H1 (cell line): ENCODE measurements around the gene TAF13. TPM values are rescaled to one million over a fixed set of nuclear protein-coding genes. Genes with fewer than 3 reads are reported as not detected.

Experiments
- CTCF ChIA-PET: fragments of 300-600 bp; sonication (Branson Sonifier 250); formaldehyde crosslinking; loops from one replicate; lab custom pipeline; 2021; ENCODE audit not compliant: partially characterized antibody; lab: Charles Lee
- POLR2A ChIA-PET: fragments of 300-600 bp; sonication (Branson Sonifier 250); formaldehyde crosslinking; loops from one replicate; lab custom pipeline; 2021; ENCODE audit warnings: inconsistent platforms; ENCODE audit not compliant: partially characterized antibody; lab: Charles Lee
- DNase-seq, 2 experiments: peaks; one replicate each; pipeline versions ENCODE4 v3.0.0 to v3.0.0-alpha.2; 2010 to 2022; ENCODE audit warnings: low spot score in 2 of 2, low read depth in 1 of 2, mixed read lengths in 1 of 2
- FAIRE-seq: peaks from 2 replicates; lab custom pipeline; 2011; peaks lifted over from hg19 to GRCh38; lab: Jason Lieb, UNC
- H2AFZ ChIP-seq: 2 replicates; pipeline ENCODE4 v1.8.1; 2012; ENCODE audit warnings: low read length, inconsistent platforms
- H2AK5ac ChIP-seq: 2 replicates; pipeline ENCODE4 v1.6.1; 2013; ENCODE audit warnings: low read depth, low read length
- H2BK120ac ChIP-seq: replicated peaks from 2 replicates; pipeline ENCODE3; 2013; ENCODE audit warnings: low read depth, low read length, inconsistent platforms
- H2BK12ac ChIP-seq: 2 replicates; pipeline ENCODE4 v1.6.1; 2013; ENCODE audit warnings: low read depth, low read length
- H2BK15ac ChIP-seq: 2 replicates; pipeline ENCODE4 v1.6.1; 2013; ENCODE audit warnings: low read length
- H2BK20ac ChIP-seq: 2 replicates; pipeline ENCODE4 v1.6.1; 2013; ENCODE audit warnings: low read length
- H2BK5ac ChIP-seq: 2 replicates; pipeline ENCODE4 v1.6.1; 2013; ENCODE audit warnings: low read depth, low read length
- H3K14ac ChIP-seq: 2 replicates; pipeline ENCODE4 v1.6.1; 2013; ENCODE audit warnings: inconsistent platforms; ENCODE audit not compliant: insufficient read length
- H3K18ac ChIP-seq: 2 replicates; pipeline ENCODE4 v1.6.1; 2013; ENCODE audit warnings: low read length; ENCODE audit errors: extremely low read depth
- H3K23ac ChIP-seq: 2 replicates; pipeline ENCODE4 v1.6.1; 2013; ENCODE audit warnings: inconsistent platforms; ENCODE audit not compliant: insufficient read length
- H3K23me2 ChIP-seq: 2 replicates; pipeline ENCODE4 v1.6.1; 2013; ENCODE audit warnings: low read depth, low read length
- H3K27ac ChIP-seq: 2 replicates; pipeline ENCODE4 v1.6.1; 2011; ENCODE audit warnings: low read depth, low read length, inconsistent platforms
- H3K27me3 ChIP-seq, 4 experiments: replicated peaks in 1 of 4; 1 replicate in 1 of 4; 2 replicates in 3 of 4; pipeline versions ENCODE4 v1.6.1 to v1.8.1; 2011 to 2013; ENCODE audit warnings: low read length in 3 of 4, mild to moderate bottlenecking in 3 of 4, inconsistent platforms in 2 of 4, mixed read lengths in 2 of 4, moderate library complexity in 1 of 4; ENCODE audit not compliant: control insufficient read depth in 3 of 4, insufficient read depth in 3 of 4; ENCODE audit errors: extremely low read depth in 1 of 4
- H3K36me3 ChIP-seq, 4 experiments: 2 replicates each; pipeline versions ENCODE4 v1.6.1 to v1.8.1; 2011 to 2013; ENCODE audit warnings: mild to moderate bottlenecking in 4 of 4, low read length in 3 of 4, moderate library complexity in 2 of 4, control low read depth in 1 of 4, inconsistent platforms in 1 of 4; ENCODE audit not compliant: insufficient read depth in 4 of 4, control insufficient read depth in 2 of 4
- H3K4ac ChIP-seq: replicated peaks from 2 replicates; pipeline ENCODE3; 2013; ENCODE audit warnings: low read length, low read depth, mixed read lengths, inconsistent platforms; ENCODE audit not compliant: insufficient read length
- H3K4me1 ChIP-seq, 4 experiments: replicated peaks in 1 of 4; 1 replicate in 1 of 4; 2 replicates in 3 of 4; pipeline versions ENCODE4 v1.6.1 to v1.8.1; 2011 to 2013; ENCODE audit warnings: low read length in 3 of 4, inconsistent platforms in 2 of 4, mixed read lengths in 1 of 4; ENCODE audit not compliant: insufficient read depth in 4 of 4, control insufficient read depth in 3 of 4
- H3K4me2 ChIP-seq, 2 experiments: 2 replicates each; pipeline versions ENCODE4 v1.6.1 to v1.8.1; 2011 to 2013; ENCODE audit warnings: low read depth in 2 of 2, low read length in 2 of 2, control low read depth in 1 of 2, inconsistent platforms in 1 of 2, mild to moderate bottlenecking in 1 of 2; ENCODE audit not compliant: insufficient read depth in 1 of 2
- H3K4me3 ChIP-seq, 4 experiments: fragments of 200-600, 300-600 bp in 1 of 4; sonication (generic), shearing (Covaris generic), sonication (Bioruptor Twin) in 1 of 4; 2 replicates each; pipeline versions ENCODE4 v1.5.1 to v1.8.1; 2011 to 2016; ENCODE audit warnings: low read length in 4 of 4, low read depth in 3 of 4, control low read depth in 2 of 4, inconsistent platforms in 2 of 4, mild to moderate bottlenecking in 2 of 4, mixed read lengths in 1 of 4, moderate library complexity in 1 of 4; ENCODE audit not compliant: insufficient read depth in 2 of 4; ENCODE audit errors: extremely low read depth in 1 of 4
- H3K56ac ChIP-seq: replicated peaks from 2 replicates; pipeline ENCODE3; 2013; ENCODE audit warnings: low read depth, mild to moderate bottlenecking, mixed read lengths, low read length, inconsistent platforms; ENCODE audit not compliant: insufficient read length
- H3K79me1 ChIP-seq: 2 replicates; pipeline ENCODE4 v1.6.1; 2013; ENCODE audit warnings: low read depth, low read length, control low read depth
- H3K79me2 ChIP-seq, 2 experiments: 2 replicates each; pipeline versions ENCODE4 v1.6.1 to v1.8.1; 2012 to 2013; ENCODE audit warnings: low read length in 2 of 2, mild to moderate bottlenecking in 2 of 2, inconsistent platforms in 1 of 2; ENCODE audit not compliant: insufficient read depth in 2 of 2, control insufficient read depth in 1 of 2
- H3K9ac ChIP-seq, 4 experiments: replicated peaks in 1 of 4; 1 replicate in 1 of 4; 2 replicates in 3 of 4; pipeline versions ENCODE4 v1.6.1 to v1.8.1; 2011 to 2013; ENCODE audit warnings: low read depth in 3 of 4, low read length in 3 of 4, control low read depth in 2 of 4, mild to moderate bottlenecking in 2 of 4, moderate library complexity in 2 of 4, inconsistent platforms in 1 of 4; ENCODE audit errors: extremely low read depth in 1 of 4
- H3K9me3 ChIP-seq, 2 experiments: 2 replicates each; pipeline versions ENCODE4 v1.6.1 to v1.8.1; 2012 to 2013; ENCODE audit warnings: mild to moderate bottlenecking in 2 of 2, moderate library complexity in 2 of 2, control low read depth in 1 of 2, inconsistent platforms in 1 of 2, low read depth in 1 of 2, low read length in 1 of 2, mixed read lengths in 1 of 2; ENCODE audit not compliant: insufficient read depth in 2 of 2
- H4K20me1 ChIP-seq, 2 experiments: replicated peaks in 1 of 2; 2 replicates each; pipeline versions ENCODE3 to v1.8.1; 2011 to 2013; ENCODE audit warnings: inconsistent platforms in 2 of 2, low read length in 2 of 2, mild to moderate bottlenecking in 1 of 2; ENCODE audit not compliant: insufficient read depth in 2 of 2, control insufficient read depth in 1 of 2
- H4K5ac ChIP-seq: 2 replicates; pipeline ENCODE4 v1.6.1; 2013; ENCODE audit warnings: low read length, low read depth, mixed read lengths, inconsistent platforms; ENCODE audit not compliant: insufficient read length
- H4K8ac ChIP-seq: 2 replicates; pipeline ENCODE4 v1.8.0; 2013; ENCODE audit warnings: mild to moderate bottlenecking, moderate library complexity, low read length, inconsistent platforms; ENCODE audit not compliant: insufficient read depth; ENCODE audit errors: extremely low read depth
- H4K91ac ChIP-seq: replicated peaks from 2 replicates; pipeline ENCODE3; 2013; ENCODE audit warnings: low read length, mixed read lengths, inconsistent platforms; ENCODE audit not compliant: insufficient read length
- BRCA1 ChIP-seq: IDR thresholded peaks from 2 replicates; pipeline ENCODE4 v1.6.1; 2012; ENCODE audit warnings: low read depth, low read length, improper control_type of control experiment
- CEBPB ChIP-seq: IDR thresholded peaks from 2 replicates; pipeline ENCODE4 v1.6.1; 2012; ENCODE audit warnings: low read depth, low read length
- CTBP2 ChIP-seq: IDR thresholded peaks from 2 replicates; pipeline ENCODE4 v1.7.0; 2011; ENCODE audit warnings: borderline replicate concordance, mild to moderate bottlenecking, moderate library complexity, mixed read lengths, low read length; ENCODE audit not compliant: insufficient read depth, insufficient read length
- HDAC2 ChIP-seq, 2 experiments: fragments of 300-600 bp in 1 of 2; sonication (generic) in 1 of 2; IDR thresholded peaks; 2 replicates each; pipeline ENCODE4 v1.6.1; 2011 to 2012; ENCODE audit warnings: low read depth in 2 of 2, low read length in 2 of 2, mild to moderate bottlenecking in 2 of 2, moderate library complexity in 2 of 2, borderline replicate concordance in 1 of 2, inconsistent platforms in 1 of 2
- JUND ChIP-seq: IDR thresholded peaks from 2 replicates; pipeline ENCODE4 v1.6.1; 2011; ENCODE audit warnings: mild to moderate bottlenecking, improper control_type of control experiment, low read length
- KDM5A ChIP-seq: fragments of 200-600 bp; IDR thresholded peaks from 2 replicates; pipeline ENCODE4 v1.7.1; 2012; ENCODE audit warnings: mild to moderate bottlenecking, low read length, inconsistent platforms, mixed read lengths
- SP4 ChIP-seq: IDR thresholded peaks from 2 replicates; pipeline ENCODE4 v1.6.1; 2012; ENCODE audit warnings: low read length, inconsistent platforms
- TBP ChIP-seq: IDR thresholded peaks from 2 replicates; pipeline ENCODE4 v1.6.1; 2011; ENCODE audit warnings: low read depth, low read length, improper control_type of control experiment
- WGBS, 2 experiments: shearing (Covaris generic) in 1 of 2; methylation state at CpG; one replicate each; pipeline versions ENCODE4 v1.1.6 to v1.1.7; 2013 to 2015; ENCODE audit warnings: low lambda C conversion rate in 2 of 2, mixed read lengths in 2 of 2, inconsistent platforms in 1 of 2, low coverage in 1 of 2, missing lambda C conversion rate in 1 of 2; ENCODE audit not compliant: insufficient replicate concordance in 2 of 2, insufficient coverage in 1 of 2, insufficient read length in 1 of 2; ENCODE audit errors: extremely low coverage in 1 of 2, missing lambda C conversion rate in 1 of 2; 5-methylcytosine and 5-hydroxymethylcytosine counted together
- polyA plus RNA-seq, 7 experiments: library from polyadenylated mRNA; depleted of rRNA in 3 of 7; stranded (reverse) in 5 of 7; unstranded in 2 of 7; fragments of >200 nt in 5 of 7; fragments of 200-250 nt in 2 of 7; gene quantifications; 1 replicate in 5 of 7; 2 replicates in 1 of 7; 4 replicates in 1 of 7; pipeline versions ENCODE4 v1.2.1 to v1.2.3, GENCODE V29; 2011 to 2013; ENCODE audit warnings: missing spikeins in 2 of 7, mixed read lengths in 2 of 7
- total RNA-seq: library from RNA; stranded (reverse); fragmentation: NEBNext Ultra II Directional; extraction: Animal tissue kit (Norgen Biotek cat#: 25700); gene quantifications from 2 replicates; pipeline ENCODE4 v1.2.1, GENCODE V29; 2021
- TF ChIP-seq, protein P1 (sequence below): IDR thresholded peaks from 2 replicates; pipeline ENCODE4 v1.6.1; 2011; ENCODE audit warnings: low read depth, mild to moderate bottlenecking, low read length; ENCODE audit not compliant: insufficient read depth

Gene TAF13
- total and polyA plus RNA-seq, 2 of the 8 experiments (the other 6 are each of a cell fraction or from before 2014, with no cell fraction given), result 13.1 to 41.7 TPM

DNA sequence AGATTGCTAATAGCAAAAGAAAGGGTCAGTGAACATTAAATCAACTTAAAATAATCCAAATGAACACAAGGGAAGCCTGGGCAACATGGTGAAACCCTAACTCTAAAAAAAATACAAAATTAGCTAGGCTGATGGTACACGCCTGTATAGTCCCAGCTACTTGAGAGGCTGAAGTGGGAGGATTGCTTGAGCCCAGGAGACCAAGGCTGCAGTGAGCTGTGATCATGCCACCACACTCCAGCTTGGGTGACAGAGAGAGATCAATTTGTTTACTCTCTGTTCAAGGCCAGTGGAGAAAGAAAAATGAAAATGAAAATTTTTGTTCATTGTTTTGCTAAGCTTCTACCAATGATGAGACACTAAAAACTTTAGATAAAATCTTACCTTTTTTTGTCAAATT lies 58.7 kb downstream of the TAF13 start:
- TF ChIP-seq, protein P1, sequence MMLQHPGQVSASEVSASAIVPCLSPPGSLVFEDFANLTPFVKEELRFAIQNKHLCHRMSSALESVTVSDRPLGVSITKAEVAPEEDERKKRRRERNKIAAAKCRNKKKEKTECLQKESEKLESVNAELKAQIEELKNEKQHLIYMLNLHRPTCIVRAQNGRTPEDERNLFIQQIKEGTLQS, result no peak
- TF ChIP-seq SP4, result no peak
- TF ChIP-seq HDAC2 (IDR thresholded peaks at IDR 0.05; ENCODE audit: borderline replicate concordance in 1 of 2, low read depth in 2 of 2, low read length in 2 of 2), result no peak
- no peak for TF ChIP-seq CEBPB
- no peak for TF ChIP-seq BRCA1
- TF ChIP-seq CTBP2, result no peak
- TF ChIP-seq JUND, result no peak
- TF ChIP-seq KDM5A, result no peak
- no peak for TF ChIP-seq TBP
- no peak overlapping the region for H3K18ac ChIP-seq
- H3K36me3 ChIP-seq, result no peaks in the 10 kb centered on the region
- no peaks in the 10 kb centered on the region for H4K20me1 ChIP-seq
- no peak overlapping the region for H4K91ac ChIP-seq
- H2AFZ ChIP-seq, result no peak overlapping the region
- H2BK12ac ChIP-seq, result no peak overlapping the region
- H2BK20ac ChIP-seq, result no peak overlapping the region
- no peak overlapping the region for H3K9ac ChIP-seq
- H3K23ac ChIP-seq, result no peak overlapping the region
- no peak overlapping the region for H3K4ac ChIP-seq
- 100% methylated on average over 1 of the region's 1 CpG; no CpG with 5 or more reads in 1 of the 2 experiments for WGBS, 2 experiments
- H3K27ac ChIP-seq, result no peak overlapping the region
- H2BK5ac ChIP-seq, result no peak overlapping the region
- no peak overlapping the region for H3K56ac ChIP-seq
- no peaks in the 10 kb centered on the region for H3K4me1 ChIP-seq
- no peak overlapping the region for H4K5ac ChIP-seq
- H3K4me3 ChIP-seq, result no peak overlapping the region
- H3K27me3 ChIP-seq, result no peaks in the 10 kb centered on the region
- ChIA-PET CTCF (interaction anchor here (0.6 to 2.4 kb wide), 5 partner anchors 10 to 1479 kb away, joined by 3 to 11 read pairs (median 4); no protein-coding TSS in a partner anchor), POLR2A (interaction anchor here (1.1 kb wide), 1 partner anchor 83 kb away, joined by 3 read pairs; no protein-coding TSS in a partner anchor)
- DNase-seq (no peak), FAIRE-seq (no peak)
- no peak overlapping the region for H2AK5ac ChIP-seq
- H3K9me3 ChIP-seq, result no peaks in the 10 kb centered on the region
- no peak overlapping the region for H2BK15ac ChIP-seq
- no peaks in the 10 kb centered on the region for H3K79me1 ChIP-seq
- no peaks in the 10 kb centered on the region for H3K79me2 ChIP-seq
- H3K4me2 ChIP-seq, result no peak overlapping the region
- no peak overlapping the region for H4K8ac ChIP-seq
- H2BK120ac ChIP-seq, result no peak overlapping the region
- H3K23me2 ChIP-seq, result no peaks in the 10 kb centered on the region
- no peak overlapping the region for H3K14ac ChIP-seq
